Activated T-helper 9 cell treated with anti-CD3 and anti-CD28 coated beads, Interleukin-2, amount 50 U/mL, for 16 hours (primary cell): ENCODE data around the gene NCKAP1.
"Not testable (repeated sequence)": the region's sequence is repeated elsewhere in the genome, so short reads cannot be mapped to it uniquely, and the experiment has no call there.

Experiments
- DNase-seq: peaks from one replicate; pipeline ENCODE4 v3.0.0-alpha.2; 2020; ENCODE audit warnings: low read depth

Gene NCKAP1

GRCh38 chr2:183009249-183009899 lies 28.9 kb downstream of the NCKAP1 start:
- no peak for DNase-seq

- no peak for DNase-seq
Observed at GRCh38 chr2:183001948-183002347, 36.3 kb downstream of the NCKAP1 start.

- DNase-seq, result no peak
Observed at GRCh38 chr2:183000846-183001245, 37.4 kb downstream of the NCKAP1 start.

GRCh38 chr2:182999348-183000028 lies 38.8 kb downstream of the NCKAP1 start:
- no peak for DNase-seq

- no peak for DNase-seq
Observed at GRCh38 chr2:182994228-182994912, 43.9 kb downstream of the NCKAP1 start.

GRCh38 chr2:182982941-182983340 lies 55.3 kb downstream of the NCKAP1 start:
- DNase-seq, result no peak

- not testable (repeated sequence) for DNase-seq
Observed at GRCh38 chr2:182981475-182981874, 56.8 kb downstream of the NCKAP1 start.

GRCh38 chr2:182980652-182981051 lies 57.6 kb downstream of the NCKAP1 start:
- DNase-seq, result no peak

- no peak for DNase-seq
Observed at GRCh38 chr2:182980115-182980514, 58.1 kb downstream of the NCKAP1 start.

- DNase-seq, result no peak
Observed at GRCh38 chr2:182977463-182977862, 60.8 kb downstream of the NCKAP1 start.

GRCh38 chr2:182973441-182974352 lies 64.6 kb downstream of the NCKAP1 start:
- DNase-seq, result no peak

GRCh38 chr2:182972548-182972942 lies 65.7 kb downstream of the NCKAP1 start:
- DNase-seq, result no peak

GRCh38 chr2:182971820-182972547 lies 66.3 kb downstream of the NCKAP1 start:
- no peak for DNase-seq

GRCh38 chr2:182970486-182970885 lies 67.8 kb downstream of the NCKAP1 start:
- no peak for DNase-seq

GRCh38 chr2:182968493-182968892 lies 69.8 kb downstream of the NCKAP1 start:
- DNase-seq, result no peak

GRCh38 chr2:182966356-182966755 lies 71.9 kb downstream of the NCKAP1 start:
- DNase-seq, result not testable (repeated sequence)

GRCh38 chr2:182962641-182963040 lies 75.6 kb downstream of the NCKAP1 start:
- no peak for DNase-seq

- not testable (repeated sequence) for DNase-seq
Observed at GRCh38 chr2:182960869-182961268, 77.4 kb downstream of the NCKAP1 start.

GRCh38 chr2:182954789-182955188 lies 83.5 kb downstream of the NCKAP1 start:
- no peak for DNase-seq

GRCh38 chr2:182952741-182953450 lies 85.4 kb downstream of the NCKAP1 start:
- DNase-seq, result no peak
